ENCODE results near the gene C2CD2. TPM values are rescaled to one million over a fixed set of nuclear protein-coding genes. Genes with fewer than 3 reads are reported as not detected.
A peak's percentile ranks its signal among the peaks of the same experiment; 100 is the strongest.
"Not testable (repeated sequence)": the region's sequence is repeated elsewhere in the genome, so short reads cannot be mapped to it uniquely, and the experiment has no call there.

The C2CD2 gene
- total RNA-seq, 1 donor from 2014 or later = 8.3 TPM

DNA sequence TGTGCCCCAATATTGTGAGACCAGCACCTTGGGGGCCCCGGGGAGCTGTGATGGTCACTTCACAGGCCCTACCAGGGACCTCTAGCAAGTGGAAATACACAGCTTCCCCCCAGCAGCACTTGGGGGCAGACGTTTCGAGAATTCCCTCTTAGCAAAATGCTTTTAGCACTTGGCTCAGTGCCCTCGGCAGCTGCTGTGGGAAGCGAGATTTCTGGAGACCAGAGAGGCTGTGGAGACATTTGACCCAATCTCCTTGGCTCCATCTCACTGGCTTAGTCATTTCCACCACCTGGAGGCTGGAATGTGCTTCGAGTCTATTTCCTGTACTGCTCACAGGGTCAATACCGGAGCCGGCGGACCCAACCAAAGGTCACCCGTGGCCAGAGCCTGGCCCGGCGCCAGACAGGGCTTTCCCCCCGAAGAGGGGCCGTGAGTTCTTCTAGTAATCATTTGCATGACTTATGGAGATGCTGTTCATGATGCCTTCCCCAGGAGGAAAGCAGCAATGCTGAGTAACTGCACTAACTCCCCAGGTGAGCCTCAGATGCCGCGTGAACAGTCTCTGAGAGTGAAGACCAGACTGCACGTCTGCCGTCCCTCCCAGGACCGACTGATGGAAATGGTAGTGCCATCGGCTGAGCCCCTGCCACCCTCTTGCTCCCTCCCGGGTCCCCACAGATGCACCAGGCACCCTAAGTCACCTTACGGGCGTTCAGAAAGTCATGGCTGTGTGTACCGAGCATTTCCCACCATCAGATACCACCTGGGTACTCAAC, 4.4 kb upstream of the C2CD2 start:
- peak; percentile 45 for DNase-seq

DNA sequence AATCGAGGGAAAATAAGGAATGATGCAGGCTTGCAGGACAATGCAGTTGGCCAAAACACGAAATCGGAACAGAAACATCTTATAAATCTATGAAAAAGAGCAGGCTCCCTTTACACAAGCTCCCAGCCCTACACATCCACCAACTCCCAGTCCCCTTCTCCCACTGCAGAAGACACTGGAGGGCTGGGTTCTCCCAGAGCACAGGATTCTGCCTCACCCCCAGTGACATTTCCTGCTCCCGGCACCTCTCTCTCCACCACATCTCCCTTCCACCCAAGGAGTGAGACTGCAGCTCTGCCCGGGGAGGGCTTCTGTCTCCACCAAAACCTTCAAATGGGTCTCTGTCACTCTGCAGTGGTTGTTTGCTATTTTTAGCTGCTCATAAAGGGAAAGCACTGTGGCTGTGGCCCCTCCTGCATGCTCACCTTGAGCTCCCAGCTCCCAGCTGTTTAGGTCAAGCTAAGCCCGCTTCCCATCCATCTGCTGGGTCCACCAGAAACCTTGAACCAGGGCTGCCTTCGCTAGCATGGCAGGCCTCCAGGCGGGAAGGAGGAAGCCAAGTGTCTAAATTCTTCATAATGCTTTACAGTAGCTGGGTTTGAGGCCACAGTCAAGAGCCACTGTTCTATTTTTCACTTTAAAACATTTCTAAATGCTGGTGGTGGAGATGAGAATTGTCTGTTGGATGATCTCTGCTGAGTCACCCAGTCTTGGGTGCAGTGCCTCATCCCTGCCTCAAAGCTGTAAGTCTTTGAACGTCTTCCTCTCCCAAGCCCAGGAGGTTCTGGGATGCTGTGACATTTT, 3.3 kb upstream of the C2CD2 start:
- no peak for DNase-seq

DNA sequence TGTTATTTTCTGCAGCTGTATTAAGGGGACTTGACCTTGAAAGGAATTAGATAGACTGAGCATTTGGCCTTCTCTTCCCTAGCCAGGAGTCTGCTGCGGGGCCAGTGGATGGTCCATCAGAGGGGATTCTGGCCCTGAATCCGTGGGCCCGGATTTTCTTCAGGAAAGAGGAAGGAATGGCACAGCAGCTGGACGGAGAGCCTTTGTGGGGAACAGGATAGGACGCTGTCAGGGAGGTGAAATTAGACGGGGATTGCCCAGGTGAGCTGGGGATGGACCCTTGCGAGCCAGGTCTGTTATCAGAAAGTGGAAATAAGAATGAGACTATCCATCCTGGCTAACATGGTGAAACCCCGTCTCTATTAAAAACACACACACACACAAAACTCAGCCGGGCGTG, 1.7 kb upstream of the C2CD2 start:
- no peak for DNase-seq

DNA sequence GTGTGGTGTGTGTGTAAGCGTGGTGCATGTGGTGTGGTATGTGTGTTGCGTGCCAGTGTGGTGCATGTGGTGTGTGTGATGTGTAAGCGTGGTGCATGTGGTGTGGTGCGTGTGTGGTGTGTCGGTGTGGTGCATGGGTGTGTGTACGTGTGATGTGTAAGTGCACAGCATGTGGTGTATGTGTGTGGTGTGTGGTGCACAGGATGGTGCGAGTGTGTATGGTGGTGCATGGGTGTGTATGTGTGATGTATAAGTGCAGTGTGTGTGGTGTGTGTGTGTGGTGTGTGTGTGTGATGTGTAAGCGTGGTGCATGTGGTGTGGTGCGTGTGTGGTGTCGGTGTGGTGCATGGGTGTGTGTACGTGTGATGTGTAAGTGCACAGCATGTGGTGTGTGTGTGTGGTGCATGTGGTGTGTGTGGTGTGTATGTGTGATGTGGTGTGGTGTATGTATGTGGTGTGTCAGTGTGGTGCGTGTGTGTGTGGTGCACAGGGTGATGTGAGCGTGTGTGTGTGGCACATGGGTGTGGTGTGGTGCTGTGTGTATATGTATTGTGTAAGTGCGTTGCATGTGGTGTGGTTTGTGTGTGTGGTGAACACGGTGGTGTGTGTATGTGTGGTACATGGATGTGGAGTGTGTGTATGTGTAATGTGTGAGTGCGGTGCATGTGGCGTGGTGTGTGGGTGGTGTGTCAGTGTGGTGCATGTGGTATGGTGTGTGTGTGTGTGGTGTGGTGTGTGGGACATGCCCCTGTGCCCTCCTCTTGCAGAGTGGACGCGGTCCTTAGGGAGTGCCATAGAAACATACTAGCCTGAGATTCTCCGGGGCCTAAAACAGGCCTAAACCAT, 1.1 kb upstream of the C2CD2 start:
- DNase-seq = no peak

DNA sequence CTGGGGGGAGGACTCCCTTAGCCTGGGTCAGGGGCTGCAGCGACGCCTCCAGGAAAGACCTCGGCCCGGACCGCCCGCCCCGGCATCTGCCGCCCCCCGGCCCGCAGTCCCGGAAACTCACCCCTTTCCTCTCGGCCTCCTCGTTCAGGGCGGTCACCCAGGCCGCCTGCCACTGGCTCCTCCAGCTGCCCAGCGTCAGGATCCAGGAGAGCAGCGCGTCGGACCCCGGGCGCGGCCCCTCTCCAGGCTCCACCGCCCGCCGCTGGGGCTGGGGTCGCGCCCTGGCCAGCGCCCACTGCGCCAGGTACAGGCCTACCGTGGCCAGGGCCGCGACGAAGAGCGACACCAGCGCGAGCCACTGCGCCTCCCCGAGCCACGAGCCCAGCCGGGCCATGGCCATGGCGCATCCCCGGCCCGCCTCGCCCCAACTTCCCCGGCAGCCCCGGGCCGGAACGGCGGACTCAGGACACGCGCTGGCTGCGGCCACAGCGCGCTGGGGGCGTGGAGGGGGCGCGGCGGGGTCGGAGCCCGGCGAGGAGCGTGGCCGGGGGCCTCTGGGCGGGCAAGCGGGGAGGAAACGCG, 478 bp downstream of the C2CD2 start:
- DNase-seq = no peak

DNA sequence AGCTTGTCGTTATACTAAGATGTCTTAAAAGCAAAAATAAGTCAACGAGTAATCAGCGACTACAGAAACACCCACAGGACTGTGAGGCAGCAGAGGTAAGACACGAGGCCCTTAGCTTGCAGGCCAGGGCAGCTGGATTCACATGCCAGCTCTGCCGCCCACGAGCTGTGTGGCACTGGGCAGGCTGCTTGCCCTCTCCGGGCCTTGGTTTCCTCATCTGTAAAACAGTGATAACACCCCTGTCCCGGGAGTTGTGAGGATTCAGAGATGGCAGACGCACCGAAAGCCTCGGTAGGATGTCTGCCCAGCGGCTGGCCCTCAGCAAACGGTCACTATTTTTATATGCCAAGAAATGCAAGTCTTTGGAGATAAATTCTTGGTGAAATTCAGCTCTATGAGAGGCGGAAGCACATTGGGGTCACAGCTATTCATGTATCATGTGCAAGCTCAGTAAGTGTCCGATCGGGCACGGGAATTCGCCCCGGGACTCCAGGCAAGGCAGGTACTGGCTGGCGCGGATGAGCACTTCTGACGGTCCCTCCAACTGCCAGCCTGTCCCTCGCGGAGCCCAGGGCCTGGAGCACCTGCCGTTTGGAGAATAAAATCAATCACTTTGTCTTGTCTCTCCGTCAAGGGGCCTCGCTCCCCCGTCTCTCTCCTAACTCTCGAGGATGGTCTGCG, 1.1 kb downstream of the C2CD2 start:
- DNase-seq = no peak

DNA sequence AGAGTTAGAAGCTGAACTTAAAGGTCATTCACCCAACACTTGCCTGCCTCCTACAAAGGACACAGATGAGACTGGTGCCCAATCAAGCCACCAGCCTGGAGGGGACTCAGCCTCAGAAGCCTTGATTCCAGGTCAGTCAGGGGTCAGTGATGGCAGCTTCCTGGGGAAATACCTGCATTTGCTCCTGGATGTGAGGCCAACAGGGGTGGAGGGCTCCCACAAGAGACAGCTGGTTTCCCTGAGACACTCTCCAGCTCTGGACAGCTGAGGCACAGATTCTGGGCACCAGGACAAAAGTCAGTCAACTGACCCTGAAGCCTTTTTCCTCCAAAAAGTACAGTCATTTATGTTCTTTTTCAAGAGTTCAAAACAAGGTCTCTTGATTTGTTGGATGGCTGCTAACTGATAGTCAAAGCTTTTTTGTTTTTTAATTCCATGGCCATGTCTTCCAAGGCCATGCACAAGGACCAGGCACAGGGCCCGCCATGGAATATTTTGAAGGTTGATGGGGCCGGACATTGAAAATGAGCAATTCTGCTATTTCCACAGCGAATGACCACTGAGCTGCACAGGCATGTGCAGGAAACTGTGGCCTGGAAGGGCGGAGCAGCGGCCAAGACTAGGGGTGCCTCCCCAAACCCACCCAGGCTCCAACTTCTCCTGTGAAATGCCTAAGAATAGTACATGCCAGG, 1.8 kb downstream of the C2CD2 start:
- no peak for DNase-seq

DNA sequence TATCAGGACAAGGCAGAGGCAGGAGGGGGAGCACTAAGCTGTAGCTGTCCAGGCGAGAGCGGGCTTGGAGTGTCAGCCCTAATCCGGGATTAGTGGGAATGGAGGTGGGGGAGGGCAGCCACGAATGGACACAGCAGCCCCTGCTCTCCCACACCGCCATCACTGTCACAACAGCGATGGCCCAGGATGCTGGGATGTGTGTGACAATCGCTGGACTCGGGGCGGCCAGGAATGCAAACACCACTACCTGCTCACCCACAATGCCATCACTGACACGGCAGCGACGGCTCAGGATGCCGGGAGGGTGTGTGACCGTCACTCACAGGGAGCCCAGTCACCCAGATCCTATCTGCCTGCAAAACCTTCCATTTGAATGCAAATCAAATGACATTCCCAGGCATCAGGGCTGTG, 2.9 kb downstream of the C2CD2 start:
- DNase-seq = no peak

DNA sequence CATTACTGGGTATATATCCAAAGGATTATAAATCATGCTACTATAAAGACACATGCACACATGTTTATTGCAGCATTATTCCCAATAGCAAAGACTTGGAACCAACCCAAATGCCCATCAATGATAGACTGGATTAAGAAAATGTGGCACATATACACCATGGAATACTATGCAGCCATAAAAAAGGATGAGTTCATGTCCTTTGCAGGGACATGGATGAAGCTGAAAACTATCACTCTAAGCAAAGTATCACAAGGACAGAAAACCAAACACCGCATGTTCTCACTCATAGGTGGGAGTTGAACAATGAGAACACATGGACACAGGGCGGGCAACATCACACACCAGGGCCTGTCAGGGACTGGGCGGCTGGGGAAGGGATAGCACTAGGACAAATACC, 4.2 kb downstream of the C2CD2 start:
- not testable (repeated sequence) for DNase-seq

DNA sequence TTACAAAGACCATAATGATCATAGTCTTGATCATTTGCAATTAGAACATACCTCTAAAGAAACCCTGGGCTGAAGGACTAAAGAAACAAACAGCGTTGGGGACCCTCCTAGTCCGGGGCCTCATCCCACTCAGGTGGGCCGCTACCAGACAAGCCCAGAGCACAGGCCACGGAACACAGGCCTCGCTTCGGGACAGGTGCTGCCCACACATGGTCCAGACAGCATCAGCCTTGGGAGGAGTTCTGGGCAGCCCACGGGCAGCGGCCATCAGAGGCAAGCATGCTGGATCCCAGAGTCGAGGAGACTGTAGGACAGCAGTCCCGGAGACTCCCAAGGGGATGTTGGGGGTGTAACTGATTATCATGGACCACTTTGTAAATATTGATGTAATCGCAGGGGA, 4.9 kb downstream of the C2CD2 start:
- DNase-seq = no peak

DNA sequence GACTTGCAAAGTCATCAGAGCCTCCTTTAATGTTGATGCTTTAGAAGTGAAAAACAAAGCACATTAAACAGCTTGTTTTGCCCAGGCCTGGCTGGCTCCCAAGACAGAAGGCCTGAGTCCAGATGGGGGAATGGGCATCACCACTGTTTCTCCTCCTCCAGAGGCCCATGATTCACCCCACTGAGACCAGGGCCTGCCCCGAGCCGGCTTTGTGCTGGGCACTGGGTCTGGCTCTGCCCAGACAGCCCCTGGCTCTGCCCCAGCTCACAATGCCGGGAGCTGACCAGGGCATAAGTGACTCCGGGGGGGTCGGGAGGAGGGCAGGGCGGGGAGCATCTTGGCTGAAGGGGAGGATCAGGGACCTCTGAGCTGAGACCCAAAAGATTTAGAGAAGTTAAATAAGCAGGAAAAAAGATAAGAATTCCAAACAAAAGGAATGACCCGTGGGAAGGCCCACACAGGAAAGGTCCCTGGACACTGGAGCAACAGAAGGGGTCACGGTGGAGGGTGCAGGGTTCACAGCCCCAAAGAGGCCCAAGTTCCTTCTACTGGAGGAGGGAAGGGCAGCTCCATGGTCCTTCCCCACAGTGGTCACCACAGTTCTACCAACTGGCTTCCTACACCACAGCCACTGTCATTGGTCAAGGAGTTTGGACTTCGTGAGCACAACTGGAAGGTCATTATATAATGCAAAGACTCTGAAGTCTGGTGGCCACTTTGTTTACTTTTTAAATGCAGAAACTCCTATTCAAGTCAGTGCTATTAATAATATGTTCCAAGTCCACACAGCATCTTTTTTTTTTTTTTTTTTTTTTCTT, 5.5 kb downstream of the C2CD2 start:
- DNase-seq = peak; percentile 76

DNA sequence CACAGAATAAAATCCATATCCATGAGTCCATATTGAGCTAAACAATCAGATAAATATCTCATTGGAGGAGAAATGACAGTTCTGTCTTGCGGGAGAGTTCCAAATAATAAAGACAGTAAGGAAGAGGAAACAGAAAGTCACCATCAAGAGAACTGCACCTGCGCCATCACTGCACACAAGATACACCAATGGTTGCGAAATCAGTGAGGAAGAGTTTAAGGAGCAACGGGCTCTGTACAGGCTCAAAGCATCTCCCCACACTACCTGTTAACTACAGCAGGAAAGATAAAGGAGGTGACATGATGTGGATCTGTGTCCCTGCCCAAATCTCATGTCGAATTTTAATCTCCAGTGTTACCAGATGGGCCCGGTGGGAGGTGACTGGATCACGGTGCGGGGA, 7.8 kb downstream of the C2CD2 start:
- DNase-seq = no peak

DNA sequence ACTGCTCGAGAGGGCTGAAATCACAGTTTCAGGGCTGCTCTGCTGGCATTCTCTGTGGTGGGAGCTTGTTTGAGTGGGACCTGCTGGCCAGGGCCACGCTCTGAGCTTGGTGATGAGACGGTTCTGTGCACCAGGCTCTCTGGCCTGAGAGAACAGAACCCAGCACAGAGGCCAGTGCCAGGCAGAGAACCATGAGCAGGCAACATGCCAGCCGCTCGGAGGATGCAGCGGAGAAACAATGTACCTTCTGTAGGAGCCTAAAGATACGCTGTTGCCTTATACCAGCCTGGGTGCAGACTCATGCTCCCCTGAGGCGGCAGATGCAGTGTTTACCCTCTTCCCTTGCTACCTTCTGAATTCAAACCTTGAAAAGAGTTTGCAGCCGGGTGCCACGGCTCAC, 10.0 kb downstream of the C2CD2 start:
- peak; percentile 14 for DNase-seq

DNA sequence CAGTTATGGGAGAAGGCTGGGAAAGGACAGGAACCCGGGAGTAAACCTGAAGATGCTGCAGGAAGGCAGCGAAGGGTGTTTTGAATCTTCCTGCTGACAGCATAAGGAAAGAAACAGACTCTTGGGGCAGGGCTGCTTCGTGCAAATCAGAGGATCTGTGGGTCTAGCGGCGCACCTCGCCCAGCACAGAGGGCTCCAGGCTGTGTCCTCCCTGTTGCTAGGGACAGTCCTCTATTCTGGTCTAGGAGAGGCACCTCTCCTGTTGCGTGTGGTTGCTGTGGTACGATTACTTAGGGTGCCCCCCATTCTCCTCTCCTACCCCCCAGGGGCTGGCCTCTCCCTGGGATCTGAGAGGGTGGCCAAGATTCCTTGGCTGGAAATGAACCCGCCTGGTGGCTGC, 11.4 kb downstream of the C2CD2 start:
- DNase-seq = no peak

DNA sequence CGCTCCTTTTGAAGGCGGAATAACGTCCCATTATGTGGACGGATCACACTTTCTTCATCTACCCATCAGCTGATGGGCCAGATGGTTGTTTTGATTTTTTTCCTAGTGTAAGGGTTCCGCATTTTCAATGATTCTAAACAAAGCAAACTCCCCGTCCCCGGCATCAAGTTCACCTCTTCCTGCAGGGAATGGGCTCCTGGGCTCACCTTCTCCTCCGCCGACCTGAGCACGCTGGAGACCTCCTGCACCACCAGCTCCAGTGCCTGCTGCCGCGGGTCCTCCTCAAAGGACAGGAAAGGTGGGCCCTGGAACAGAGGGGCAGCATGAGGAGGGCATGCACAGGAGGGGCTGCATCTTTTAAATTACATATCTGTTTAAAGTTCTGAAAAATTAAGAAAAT, 11.9 kb downstream of the C2CD2 start:
- DNase-seq = no peak

DNA sequence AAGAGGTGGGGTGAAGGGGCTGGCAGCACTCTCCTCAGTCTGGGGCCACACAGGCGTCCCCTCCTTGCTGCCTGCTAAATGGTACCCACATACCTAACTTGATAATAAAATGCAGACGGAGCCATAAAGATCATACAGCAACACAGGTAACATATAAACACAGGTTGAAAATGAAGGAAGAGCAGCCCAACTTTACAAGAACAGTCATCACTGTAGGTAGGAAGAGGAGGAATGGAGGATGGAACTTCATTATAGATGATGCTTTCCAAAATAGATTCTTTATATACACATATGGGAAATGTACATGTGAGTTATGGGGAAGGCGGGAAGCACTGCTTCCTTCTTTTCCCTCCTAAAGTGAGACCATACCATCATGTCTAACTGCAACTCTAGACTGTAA, 13.4 kb downstream of the C2CD2 start:
- no peak for DNase-seq

DNA sequence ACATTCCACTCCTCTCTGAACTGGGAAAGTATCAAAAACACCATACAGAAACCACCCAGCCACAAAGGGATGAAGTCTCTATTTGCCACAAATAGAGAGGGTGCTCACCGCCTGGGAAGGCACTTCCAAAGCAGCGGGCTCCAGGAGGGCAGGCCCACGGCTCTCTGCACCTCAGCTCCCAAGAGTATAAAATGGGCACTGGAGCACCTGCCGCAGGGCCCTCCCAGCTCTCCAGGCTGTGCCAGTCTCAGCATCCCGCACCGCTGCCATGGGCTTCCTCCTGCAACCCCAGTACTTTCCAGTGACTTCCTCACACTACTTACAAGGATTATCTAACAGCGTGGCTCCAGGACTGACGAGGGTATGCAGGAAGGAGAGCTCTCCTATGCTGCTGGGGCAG, 14.4 kb downstream of the C2CD2 start:
- no peak for DNase-seq

DNA sequence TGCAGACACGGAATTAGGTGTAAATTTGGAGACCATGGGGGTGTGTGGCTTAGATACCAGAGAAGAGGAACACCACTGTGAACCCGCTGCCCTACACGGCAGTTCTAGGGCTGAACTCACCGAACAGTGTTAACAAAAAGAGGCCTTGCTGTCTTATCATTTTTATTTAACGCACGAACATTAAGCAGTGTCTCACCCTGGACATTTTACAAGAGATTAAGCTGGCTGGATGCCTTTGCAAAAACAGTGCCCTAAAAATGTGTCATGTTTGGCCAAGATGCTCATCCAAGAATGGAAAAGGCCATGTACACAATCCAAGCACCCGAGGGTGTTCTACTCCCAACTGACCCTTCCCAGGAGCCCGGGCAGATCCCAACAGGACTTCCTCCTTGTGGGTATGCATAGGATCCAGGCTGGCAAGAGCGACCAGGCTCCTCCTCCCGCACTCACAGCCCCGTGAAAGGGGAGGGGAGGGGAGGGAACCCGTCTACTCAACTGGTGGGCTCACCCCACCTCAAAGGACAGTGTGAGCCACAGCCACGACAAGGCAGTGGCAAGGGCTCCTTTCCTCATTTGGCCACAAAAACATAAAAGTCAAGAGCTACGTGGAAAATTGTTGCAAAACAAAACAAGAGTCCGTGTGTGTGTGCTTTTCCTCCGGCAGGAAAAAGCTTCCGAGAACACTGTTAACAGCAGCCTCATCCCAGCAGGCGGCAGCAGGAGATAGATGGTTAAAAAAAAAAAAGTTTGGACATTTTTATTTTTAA, 20.3 kb downstream of the C2CD2 start:
- no peak for DNase-seq

DNA sequence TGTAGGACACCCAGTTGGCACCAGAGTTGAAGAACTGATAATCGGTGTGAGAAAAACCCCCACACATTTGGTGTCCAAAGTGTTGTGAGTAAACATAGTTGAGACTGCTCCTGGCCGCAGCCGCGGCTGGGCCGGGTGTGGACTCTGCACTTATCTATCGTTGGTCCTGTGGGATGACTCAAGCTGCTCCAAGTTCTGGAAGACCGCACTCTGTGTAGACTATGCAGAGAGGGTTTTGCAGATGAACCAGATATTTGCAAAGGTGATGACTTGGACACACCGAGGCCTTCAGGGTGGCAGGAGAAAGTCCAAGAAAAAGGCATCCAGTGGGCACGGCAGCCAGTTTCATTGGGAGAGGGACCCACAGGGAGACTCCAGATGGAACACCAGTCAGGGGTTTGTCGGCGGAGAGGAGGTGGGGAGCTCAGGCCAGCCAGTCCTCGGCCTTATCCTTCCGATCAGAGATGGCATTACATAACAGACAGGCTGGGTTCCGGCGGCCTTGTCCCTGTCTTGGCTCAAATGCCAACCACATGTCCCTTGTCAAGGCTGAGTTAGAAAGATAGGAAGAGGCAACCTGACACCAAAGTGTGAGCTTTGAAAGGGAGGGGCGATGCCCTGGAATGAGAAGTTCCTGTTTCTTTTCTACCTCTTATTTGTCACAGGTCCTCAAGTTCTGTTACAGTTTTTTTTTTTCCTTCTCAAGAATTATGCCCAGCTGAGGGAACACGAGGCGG, 21.1 kb downstream of the C2CD2 start:
- DNase-seq = no peak
